Occipital lobe (tissue), 3 donors: ENCODE measurements around the gene C4B. TPM values are rescaled to one million over a fixed set of nuclear protein-coding genes. Genes with fewer than 3 reads are reported as not detected.
A peak's percentile ranks its signal among the peaks of the same experiment; 100 is the strongest.

ENCODE experiments used
- DNase-seq: peaks from one replicate; lab custom pipeline; 2025; lab: John Stamatoyannopoulos, UW
- small RNA-seq: library from RNA; depleted of rRNA; stranded (forward); fragments of <200 nt; gene quantifications from one replicate; pipeline ENCODE3, GENCODE V24; 2014
- total RNA-seq: library from RNA; depleted of rRNA; stranded (reverse); fragments of >200 nt; gene quantifications from one replicate; pipeline ENCODE4 v1.2.3, GENCODE V29; 2014

The C4B gene
- total RNA-seq, 1 donor from 2014 or later = 9.2 TPM

DNA sequence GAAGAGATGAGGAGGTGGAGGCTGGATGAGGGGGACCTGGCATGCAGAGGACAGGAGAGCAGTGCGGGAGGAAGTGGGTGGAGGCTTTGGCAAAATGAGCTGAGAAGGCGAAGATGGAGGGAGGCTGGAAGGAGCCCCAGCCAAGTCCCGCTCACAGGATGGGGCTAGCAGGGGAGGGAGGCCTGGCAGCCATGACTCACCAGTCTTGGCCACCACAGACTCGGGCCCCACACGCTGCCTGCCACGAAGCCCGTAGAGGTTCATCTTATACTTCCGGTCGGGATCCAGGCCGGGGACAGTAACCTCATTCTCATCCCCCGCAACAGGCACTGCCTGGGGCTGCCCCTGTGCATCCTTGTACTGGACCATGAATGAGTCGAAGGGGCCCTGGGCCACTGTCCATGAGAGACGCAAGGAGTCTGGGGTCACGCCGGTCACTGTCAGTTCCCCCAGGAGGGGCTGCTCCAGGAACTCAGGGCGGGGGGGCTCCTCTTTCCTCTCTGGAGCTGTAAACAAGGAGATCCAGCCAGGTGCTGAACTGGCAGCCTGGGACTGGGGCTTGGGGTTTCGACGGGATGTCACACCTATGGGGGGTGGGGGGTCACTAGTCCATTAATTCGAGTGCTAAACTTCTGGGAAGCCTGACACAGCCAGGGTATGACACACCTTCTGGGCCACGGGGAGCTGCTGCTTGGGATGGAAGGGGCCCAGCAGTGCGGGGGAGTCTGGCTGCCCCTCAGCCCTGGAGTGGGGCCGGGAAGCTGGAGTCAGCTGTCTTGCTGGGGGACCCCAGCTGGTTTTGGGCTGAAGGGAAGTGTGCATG is 66.8 kb downstream of the C4B start:
- DNase-seq = peak; percentile 42

DNA sequence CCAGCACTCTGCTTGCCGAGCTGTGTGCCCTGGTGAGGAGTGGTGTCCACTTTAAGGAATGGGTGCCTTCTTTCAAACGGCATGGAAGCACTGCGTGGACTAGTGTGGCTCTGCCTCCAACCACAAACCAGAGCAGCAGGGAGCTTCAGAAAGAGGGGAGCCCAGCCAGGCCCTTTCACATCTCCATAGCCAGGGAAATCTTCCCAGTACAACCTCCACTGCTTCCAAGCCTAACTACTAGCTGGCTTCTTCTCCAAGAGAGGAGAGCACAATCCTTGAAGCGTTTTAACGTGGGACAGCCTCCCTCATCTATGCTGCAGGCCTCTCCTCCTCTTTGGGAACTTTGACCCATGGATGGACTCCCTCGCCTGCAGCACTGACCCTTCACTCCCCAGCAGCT is 67.9 kb downstream of the C4B start:
- no peak for DNase-seq

DNA sequence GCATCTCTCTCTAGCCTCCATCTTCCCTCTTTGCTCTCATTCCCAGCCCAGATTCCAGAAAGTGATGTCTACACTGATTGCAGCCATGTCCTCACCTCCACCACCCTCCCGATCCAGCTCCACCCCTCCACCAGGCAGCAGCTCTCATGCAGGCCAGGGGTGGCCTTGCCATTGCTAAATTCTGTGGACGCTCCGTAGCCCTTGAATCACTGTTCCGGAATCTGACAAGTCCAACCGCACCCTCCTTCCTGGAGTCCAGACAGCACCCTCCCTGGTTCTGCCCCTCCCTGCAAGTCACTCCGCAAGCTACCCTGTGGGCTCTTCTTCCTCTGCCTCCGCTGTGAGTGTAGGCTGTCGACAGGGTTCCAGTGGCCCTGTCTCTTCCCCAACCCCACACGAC is 68.3 kb downstream of the C4B start:
- no peak for DNase-seq

DNA sequence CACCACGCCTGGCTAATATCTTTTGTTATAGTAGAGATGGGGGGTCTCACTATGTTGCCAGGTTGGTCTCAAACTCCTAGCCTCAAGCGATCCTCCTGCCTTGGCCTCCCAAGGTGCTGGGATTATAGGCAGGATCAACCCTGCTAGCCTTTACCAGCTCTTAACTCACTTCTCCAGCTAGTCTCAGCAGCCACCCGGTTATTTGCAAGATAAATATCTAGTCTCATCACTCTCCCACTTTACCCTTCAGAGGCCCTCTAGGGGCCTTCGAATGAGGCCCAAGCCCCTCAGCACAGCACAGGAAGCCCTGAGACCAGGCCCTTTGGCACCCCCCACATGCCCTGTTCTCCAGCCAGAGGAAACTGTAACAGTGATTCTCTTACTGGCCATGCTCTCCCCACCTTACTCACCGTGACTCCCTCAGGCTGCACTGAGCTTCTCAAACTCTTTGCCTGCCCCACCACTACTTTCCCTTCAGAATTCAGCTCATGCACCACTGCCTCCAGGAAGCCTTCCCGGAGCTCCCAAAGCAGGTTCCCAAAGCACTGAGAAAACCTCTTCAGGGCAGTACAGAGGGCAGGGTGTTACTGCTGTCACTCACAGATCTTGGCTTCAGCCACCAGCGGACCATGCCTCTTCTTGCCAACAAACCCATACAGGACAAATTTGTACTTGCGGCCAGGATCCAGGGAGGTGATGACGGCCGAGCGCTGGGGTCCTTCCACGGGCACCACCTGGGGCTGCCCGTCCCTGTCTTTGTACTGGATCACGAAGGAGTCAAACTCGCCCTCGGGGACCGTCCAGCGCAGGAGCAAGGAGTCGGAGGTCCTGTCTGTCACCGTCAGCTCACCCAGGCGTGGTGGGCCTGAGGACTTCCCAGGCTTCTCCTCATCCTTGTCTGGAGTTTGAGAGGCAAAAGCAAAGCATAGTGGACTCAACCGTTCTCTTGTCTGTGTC is 69.5 kb downstream of the C4B start:
- no peak for DNase-seq

DNA sequence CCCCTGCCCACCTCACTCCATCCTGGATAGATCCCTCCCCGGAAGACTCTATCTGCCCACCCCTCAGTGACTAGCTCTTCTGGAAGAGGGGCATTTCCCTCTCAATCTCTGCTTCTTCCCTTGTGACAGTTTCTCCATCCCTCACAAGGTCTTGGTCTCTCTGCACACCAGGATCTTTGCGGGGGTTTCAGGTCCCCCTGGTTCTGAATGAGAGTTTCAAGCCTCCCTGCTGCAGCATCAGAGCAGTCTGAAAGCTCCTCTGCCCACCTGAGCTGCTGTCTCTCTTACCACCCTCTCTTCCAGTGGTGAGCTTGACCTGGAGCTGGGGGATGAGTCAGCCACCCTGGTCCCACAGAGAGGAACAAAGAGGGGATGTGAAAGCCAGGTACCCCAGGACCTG is 70.2 kb downstream of the C4B start:
- DNase-seq = no peak

Small RNA genes within 50 kb of the gene (small RNA-seq; reads per million reads assigned to genes)
- not detected for gene RNA5SP206

Other genes with a start within 250 kb of the C4B start
- gene VWA7, start 237.5 kb upstream of the C4B start, total RNA-seq = 0.31 TPM
- 25.6 TPM for gene VARS1, start 219.0 kb upstream of the C4B start, total RNA-seq
- 22.9 TPM for gene LSM2, start 207.8 kb upstream of the C4B start, total RNA-seq
- 4.4 TPM for gene HSPA1L, start 199.5 kb upstream of the C4B start, total RNA-seq
- 117 TPM for gene HSPA1A, start 199.3 kb upstream of the C4B start, total RNA-seq
- 121 TPM for gene HSPA1B, start 187.1 kb upstream of the C4B start, total RNA-seq
- 20.3 TPM for gene NEU1, start 152.0 kb upstream of the C4B start, total RNA-seq
- not detected for gene SLC44A4, start 135.8 kb upstream of the C4B start, total RNA-seq
- 83.9 TPM for gene EHMT2, start 117.1 kb upstream of the C4B start, total RNA-seq
- gene ZBTB12, start 112.7 kb upstream of the C4B start, total RNA-seq = 25.6 TPM
- 4.7 TPM for gene C2, start 87.1 kb upstream of the C4B start, total RNA-seq
- gene CFB, start 68.7 kb upstream of the C4B start, total RNA-seq = 0.62 TPM
- 37.4 TPM for gene NELFE, start 55.8 kb upstream of the C4B start, total RNA-seq
- 27.6 TPM for gene SKIC2, start 55.6 kb upstream of the C4B start, total RNA-seq
- 6.9 TPM for gene DXO, start 42.7 kb upstream of the C4B start, total RNA-seq
- 8.6 TPM for gene C4A, start 32.7 kb upstream of the C4B start, total RNA-seq
- not detected for gene CYP21A2, start 23.6 kb downstream of the C4B start, total RNA-seq
- 2.5 TPM for gene TNXB, start 94.5 kb downstream of the C4B start, total RNA-seq
- gene ATF6B, start 113.5 kb downstream of the C4B start, total RNA-seq = 15.4 TPM
- 3.3 TPM for gene FKBPL, start 115.5 kb downstream of the C4B start, total RNA-seq
- 0.78 TPM for gene PRRT1, start 137.1 kb downstream of the C4B start, total RNA-seq
- 15.1 TPM for gene PPT2, start 139.3 kb downstream of the C4B start, total RNA-seq
- gene EGFL8, start 149.8 kb downstream of the C4B start, total RNA-seq = 7.5 TPM
- gene AGPAT1, start 161.3 kb downstream of the C4B start, total RNA-seq = 13.6 TPM
- gene RNF5, start 163.6 kb downstream of the C4B start, total RNA-seq = 71.7 TPM
- 0.78 TPM for gene AGER, start 169.5 kb downstream of the C4B start, total RNA-seq
- gene PBX2, start 175.4 kb downstream of the C4B start, total RNA-seq = 18.1 TPM
- gene GPSM3, start 177.8 kb downstream of the C4B start, total RNA-seq = 0.78 TPM
- 5.0 TPM for gene NOTCH4, start 209.3 kb downstream of the C4B start, total RNA-seq